ENCODE results near the gene PLTP.

GRCh38 chr20:45850926-45851325 is 61.0 kb downstream of the PLTP start:
- TF ChIP-seq POLR2A (IDR thresholded peaks at IDR 0.05) (no peak), CTCF (IDR thresholded peaks at IDR 0.05) (no peak)
